HepG2 (cell line): Measurements from ENCODE around the gene DIRAS3. TPM values are rescaled to one million over a fixed set of nuclear protein-coding genes. Genes with fewer than 3 reads are reported as not detected.

Source experiments
- ATAC-seq: fragments of 200-7000 bp; cut with Tn5 transposase; 3 replicates; pipeline ENCODE4 v1.9.1; 2020; ENCODE audit warnings: mild to moderate bottlenecking, moderate library complexity
- BruUV-seq: library from RNA; stranded (reverse); fragments of 400-500 nt; replicated peaks from 2 replicates; lab custom pipeline; 2021; lab: Mats Ljungman, UMichigan
- CTCF ChIA-PET: fragments of 300-600 bp; formaldehyde crosslinking; extraction: SDS; loops from one replicate; lab custom pipeline; 2021; ENCODE audit warnings: low total read pairs, inconsistent platforms, low intra/inter-chr PET ratio; lab: Yijun Ruan, JAX
- POLR2A ChIA-PET: fragments of 350-600 bp; sonication (Branson Sonifier 250); formaldehyde crosslinking; loops from one replicate; lab custom pipeline; 2020; ENCODE audit warnings: antibody characterized with exemption, inconsistent platforms; lab: Yijun Ruan, JAX
- DNase-seq: peaks from one replicate; pipeline ENCODE4 v3.0.0-alpha.2; 2015; ENCODE audit warnings: low spot score
- FAIRE-seq: peaks from 3 replicates; lab custom pipeline; 2011; peaks lifted over from hg19 to GRCh38; lab: Jason Lieb, UNC
- H2AFZ ChIP-seq: one replicate; pipeline ENCODE4 v1.6.1; 2011; ENCODE audit warnings: low read length, inconsistent platforms
- H3K27ac ChIP-seq: fragments of 300-600 bp; 3 replicates; pipeline ENCODE4 v1.8.0; 2011; ENCODE audit warnings: mixed run types, mild to moderate bottlenecking, mixed read lengths, low read length, inconsistent platforms; ENCODE audit not compliant: insufficient read depth; ENCODE audit errors: extremely low read length
- H3K27me3 ChIP-seq, 2 experiments: fragments of 200-600 bp in 1 of 2; 2 replicates in 1 of 2; 3 replicates in 1 of 2; pipeline versions ENCODE4 v1.6.0 to v1.8.0; 2011; ENCODE audit warnings: low read length in 2 of 2, mild to moderate bottlenecking in 2 of 2, moderate library complexity in 2 of 2, inconsistent platforms in 1 of 2; ENCODE audit not compliant: insufficient read depth in 2 of 2, control insufficient read depth in 1 of 2
- H3K36me3 ChIP-seq, 2 experiments: fragments of 200-600 bp in 1 of 2; replicated peaks in 1 of 2; 2 replicates in 1 of 2; 3 replicates in 1 of 2; pipeline versions ENCODE4 v1.5.1 to v1.8.0; 2011; ENCODE audit warnings: low read length in 2 of 2, inconsistent platforms in 1 of 2; ENCODE audit not compliant: insufficient read depth in 2 of 2, control insufficient read depth in 1 of 2
- H3K4me1 ChIP-seq: 2 replicates; pipeline ENCODE4 v1.5.1; 2012; ENCODE audit warnings: low read length, inconsistent platforms; ENCODE audit not compliant: insufficient read depth
- H3K4me2 ChIP-seq: 2 replicates; pipeline ENCODE4 v1.6.0; 2011; ENCODE audit warnings: low read depth, low read length, inconsistent platforms
- H3K4me3 ChIP-seq, 3 experiments: fragments of 200-600 bp in 1 of 3; sonication (generic), shearing (Covaris generic) in 1 of 3; replicated peaks in 1 of 3; 2 replicates each; pipeline ENCODE4 v1.5.1; 2011 to 2016; ENCODE audit warnings: low read length in 3 of 3, inconsistent platforms in 2 of 3, low read depth in 2 of 3, mild to moderate bottlenecking in 2 of 3, control low read depth in 1 of 3, mixed read lengths in 1 of 3; ENCODE audit not compliant: insufficient read depth in 1 of 3
- H3K79me2 ChIP-seq: one replicate; pipeline ENCODE4 v1.6.1; 2011; ENCODE audit warnings: low read length, inconsistent platforms; ENCODE audit not compliant: insufficient read depth
- H3K9ac ChIP-seq: 2 replicates; pipeline ENCODE4 v1.6.0; 2011; ENCODE audit warnings: mild to moderate bottlenecking, low read depth, low read length, inconsistent platforms; ENCODE audit not compliant: insufficient read depth
- H3K9me3 ChIP-seq: 2 replicates; pipeline ENCODE4 v1.5.1; 2012; ENCODE audit warnings: mild to moderate bottlenecking, low read length
- H4K20me1 ChIP-seq: 2 replicates; pipeline ENCODE4 v1.6.0; 2011; ENCODE audit warnings: inconsistent platforms, mild to moderate bottlenecking, low read length, moderate library complexity; ENCODE audit not compliant: insufficient read depth
- EP300 ChIP-seq, 3 experiments: sonication (generic) in 1 of 3; formaldehyde crosslinking in 1 of 3; IDR thresholded peaks; 2 replicates each; pipeline versions ENCODE4 v1.5.1 to v1.6.1; 2011 to 2020; ENCODE audit warnings: low read depth in 2 of 3, low read length in 2 of 3, borderline replicate concordance in 1 of 3, improper control_type of control experiment in 1 of 3, mild to moderate bottlenecking in 1 of 3, missing genetic modification reagents in 1 of 3, moderate library complexity in 1 of 3
- HNRNPUL1 ChIP-seq: fragments of 200-400 bp; formaldehyde crosslinking; IDR thresholded peaks from 2 replicates; pipeline ENCODE4 v1.6.1; 2017; ENCODE audit warnings: low read depth, mild to moderate bottlenecking, low read length, moderate library complexity
- U2AF2 ChIP-seq: fragments of 200-400 bp; formaldehyde crosslinking; IDR thresholded peaks from 2 replicates; pipeline ENCODE4 v1.6.1; 2017; ENCODE audit warnings: low read depth, mild to moderate bottlenecking, low read length
- ZFP90 ChIP-seq: sonication (generic); formaldehyde crosslinking; IDR thresholded peaks from 2 replicates; pipeline ENCODE4 v1.8.0; 2022; ENCODE audit warnings: missing genetic modification reagents, mild to moderate bottlenecking, inconsistent platforms, borderline replicate concordance
- ZFX ChIP-seq: sonication (generic); formaldehyde crosslinking; IDR thresholded peaks from 2 replicates; pipeline ENCODE4 v1.4.0; 2020; ENCODE audit warnings: mild to moderate bottlenecking, low read depth, missing genetic modification reagents, moderate library complexity
- ZKSCAN5 ChIP-seq: sonication (generic); formaldehyde crosslinking; IDR thresholded peaks from 2 replicates; pipeline ENCODE4 v1.5.1; 2020; ENCODE audit warnings: mild to moderate bottlenecking, missing genetic modification reagents
- ZNF136 ChIP-seq: sonication (generic); formaldehyde crosslinking; IDR thresholded peaks from 2 replicates; pipeline ENCODE4 v1.8.1; 2022; ENCODE audit warnings: low read depth, mild to moderate bottlenecking, moderate library complexity, missing genetic modification reagents
- WGBS: methylation state at CpG from one replicate; pipeline ENCODE4 v1.1.6; 2017; ENCODE audit warnings: low lambda C conversion rate; 5-methylcytosine and 5-hydroxymethylcytosine counted together
- in situ Hi-C: cut with HindIII; loops from 2 replicates; pipeline ENCODE4 v1.10.0; 2017; ENCODE audit warnings: low pct_unique_long_range_greater_than_20kb; ENCODE audit not compliant: extremely low pct_ligation_motif_present
- intact Hi-C: fragments of 100-400 bp; cut with micrococcal nuclease; formaldehyde crosslinking; loops from one replicate; pipeline ENCODE4 v1.10.0; 2022; ENCODE audit not compliant: unreplicated experiment
- polyA plus RNA-seq, 8 experiments: library from polyadenylated mRNA; depleted of rRNA in 3 of 8; stranded (reverse) in 7 of 8; unstranded in 1 of 8; fragments of >200 nt; fragmentation: Illumina TruSeq in 4 of 8; extraction: Trizol in 4 of 8; gene quantifications; 2 replicates each; pipeline versions ENCODE4 v1.2.1 to v1.2.3, GENCODE V29; 2011 to 2016; ENCODE audit warnings: low read depth in 4 of 8, missing spikeins in 1 of 8, mixed read lengths in 1 of 8; ENCODE audit not compliant: insufficient read depth in 1 of 8
- total RNA-seq, 5 experiments: library from RNA; depleted of rRNA; stranded (reverse); fragments of >200 nt; fragmentation: Illumina TruSeq; extraction: Trizol; gene quantifications; 2 replicates each; pipeline ENCODE4 v1.2.3, GENCODE V29; 2016; ENCODE audit warnings: low read depth in 1 of 5
- TF ChIP-seq, protein P1 (sequence below): sonication (generic); formaldehyde crosslinking; conservative IDR thresholded peaks from 2 replicates; pipeline ENCODE4 v1.5.0; 2020; ENCODE audit warnings: missing genetic modification reagents
- TF ChIP-seq, protein P2 (sequence below): sonication (generic); formaldehyde crosslinking; IDR thresholded peaks from 2 replicates; pipeline ENCODE4 v1.4.0; 2020; ENCODE audit warnings: missing genetic modification reagents, mild to moderate bottlenecking, borderline replicate concordance
- TF ChIP-seq, protein P3 (sequence below): sonication (generic); formaldehyde crosslinking; IDR thresholded peaks from 2 replicates; pipeline ENCODE4 v1.4.0; 2020; ENCODE audit warnings: missing genetic modification reagents, borderline replicate concordance

DIRAS3 gene
- total and polyA plus RNA-seq, 2 of the 13 experiments (the other 11 are each of a cell fraction or from before 2014, with no cell fraction given), result not detected

DNA sequence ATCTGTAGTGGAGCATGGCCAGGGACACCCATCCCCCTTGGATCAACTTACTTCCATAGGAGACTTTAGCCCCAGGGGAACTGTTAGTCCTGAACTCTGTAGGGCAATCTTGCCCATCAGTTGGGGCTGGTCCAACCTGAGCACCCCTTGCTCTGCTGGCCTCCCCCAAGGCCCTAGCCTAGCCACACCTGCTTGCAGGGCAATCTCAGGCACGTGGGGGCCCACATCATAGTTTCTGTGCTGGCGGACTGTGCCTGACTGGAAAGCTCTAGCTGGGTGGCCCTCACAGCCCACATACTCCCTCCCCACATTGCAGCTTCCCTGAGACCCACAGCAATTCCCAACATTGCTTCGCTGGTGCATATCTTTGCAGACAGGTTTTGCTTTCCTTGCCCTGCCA, 6.6 kb upstream of the DIRAS3 start:
- no peak for FAIRE-seq
- POLR2A ChIA-PET, result no interaction called here
- Histone ChIP-seq H3K4me3 (no peak overlapping the region), H3K4me1 (no peaks in the 10 kb centered on the region), H3K79me2 (no peaks in the 10 kb centered on the region), H4K20me1 (no peaks in the 10 kb centered on the region), H3K27me3 (no peaks in the 10 kb centered on the region), H2AFZ (no peak overlapping the region), H3K4me2 (no peak overlapping the region), H3K36me3 (no peaks in the 10 kb centered on the region), H3K9ac (no peak overlapping the region), H3K9me3 (no peaks in the 10 kb centered on the region; the same call in 1 of the 2 replicates), H3K27ac (no peak overlapping the region)
- WGBS, result 29% methylated on average over 1 of the region's 3 CpGs
- no peak for ATAC-seq
- intact Hi-C loops (no loop called here), in situ Hi-C loops (no loop called here)
- DNase-seq, result no peak
- TF ChIP-seq ZKSCAN5 (CRISPR knock-in tag) (no peak), EP300 (IDR thresholded peaks at IDR 0.05; ENCODE audit: low read depth in 2 of 2, low read length in 2 of 2) (no peak), EP300 (CRISPR knock-in tag; IDR thresholded peaks at IDR 0.05; ENCODE audit: borderline replicate concordance) (no peak)
- TF ChIP-seq, protein P1, sequence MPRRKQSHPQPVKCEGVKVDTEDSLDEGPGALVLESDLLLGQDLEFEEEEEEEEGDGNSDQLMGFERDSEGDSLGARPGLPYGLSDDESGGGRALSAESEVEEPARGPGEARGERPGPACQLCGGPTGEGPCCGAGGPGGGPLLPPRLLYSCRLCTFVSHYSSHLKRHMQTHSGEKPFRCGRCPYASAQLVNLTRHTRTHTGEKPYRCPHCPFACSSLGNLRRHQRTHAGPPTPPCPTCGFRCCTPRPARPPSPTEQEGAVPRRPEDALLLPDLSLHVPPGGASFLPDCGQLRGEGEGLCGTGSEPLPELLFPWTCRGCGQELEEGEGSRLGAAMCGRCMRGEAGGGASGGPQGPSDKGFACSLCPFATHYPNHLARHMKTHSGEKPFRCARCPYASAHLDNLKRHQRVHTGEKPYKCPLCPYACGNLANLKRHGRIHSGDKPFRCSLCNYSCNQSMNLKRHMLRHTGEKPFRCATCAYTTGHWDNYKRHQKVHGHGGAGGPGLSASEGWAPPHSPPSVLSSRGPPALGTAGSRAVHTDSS (CRISPR knock-in tag), result no peak
- no TSS peak for BruUV-seq
- CTCF ChIA-PET, result no interaction called here

DNA sequence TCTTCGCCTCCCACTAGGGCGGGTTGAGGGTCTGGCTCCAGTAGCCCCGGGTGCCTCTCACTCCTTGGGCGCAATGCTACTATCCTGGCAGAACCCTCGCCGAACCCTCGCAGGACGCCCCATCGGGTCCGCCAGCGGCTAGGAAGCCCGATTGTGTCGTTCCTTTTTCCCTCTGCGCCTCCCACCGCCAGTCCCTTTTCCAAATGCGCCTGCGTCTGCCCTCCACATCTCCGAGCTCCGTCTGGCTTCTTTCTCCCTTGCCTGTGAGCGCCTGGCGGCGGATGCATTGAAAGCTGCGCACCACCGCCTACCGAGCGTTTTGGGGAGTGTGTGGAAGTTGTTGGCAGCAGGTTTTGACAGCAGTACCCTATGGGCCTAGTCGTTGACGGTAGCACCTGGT, 1.0 kb upstream of the DIRAS3 start:
- Histone ChIP-seq H3K27ac (no peak overlapping the region), H3K9ac (no peak overlapping the region), H3K79me2 (no peaks in the 10 kb centered on the region), H3K9me3 (no peaks in the 10 kb centered on the region), H3K4me3 (no peak overlapping the region), H2AFZ (no peak overlapping the region), H3K4me2 (no peak overlapping the region), H3K36me3 (no peaks in the 10 kb centered on the region), H3K4me1 (no peaks in the 10 kb centered on the region), H4K20me1 (no peaks in the 10 kb centered on the region), H3K27me3 (peaks cover 1 to 7% of the 10 kb centered on the region in 2 experiments; a peak in 1 of 5 replicates)
- 55% methylated on average over 26 of the region's 28 CpGs for WGBS
- intact Hi-C loops, result no loop called here
- peak; percentile 38; the same call in 2 of the 3 replicates for ATAC-seq
- in situ Hi-C loops, result no loop called here
- POLR2A ChIA-PET, result no interaction called here
- no peak for DNase-seq
- CTCF ChIA-PET, result no interaction called here
- FAIRE-seq, result no peak
- no TSS peak for BruUV-seq
- TF ChIP-seq HNRNPUL1 (no peak), ZFX (CRISPR knock-in tag) (no peak), U2AF2 (no peak), ZNF136 (CRISPR knock-in tag) (no peak), ZFP90 (CRISPR knock-in tag) (no peak)
- TF ChIP-seq, protein P2, sequence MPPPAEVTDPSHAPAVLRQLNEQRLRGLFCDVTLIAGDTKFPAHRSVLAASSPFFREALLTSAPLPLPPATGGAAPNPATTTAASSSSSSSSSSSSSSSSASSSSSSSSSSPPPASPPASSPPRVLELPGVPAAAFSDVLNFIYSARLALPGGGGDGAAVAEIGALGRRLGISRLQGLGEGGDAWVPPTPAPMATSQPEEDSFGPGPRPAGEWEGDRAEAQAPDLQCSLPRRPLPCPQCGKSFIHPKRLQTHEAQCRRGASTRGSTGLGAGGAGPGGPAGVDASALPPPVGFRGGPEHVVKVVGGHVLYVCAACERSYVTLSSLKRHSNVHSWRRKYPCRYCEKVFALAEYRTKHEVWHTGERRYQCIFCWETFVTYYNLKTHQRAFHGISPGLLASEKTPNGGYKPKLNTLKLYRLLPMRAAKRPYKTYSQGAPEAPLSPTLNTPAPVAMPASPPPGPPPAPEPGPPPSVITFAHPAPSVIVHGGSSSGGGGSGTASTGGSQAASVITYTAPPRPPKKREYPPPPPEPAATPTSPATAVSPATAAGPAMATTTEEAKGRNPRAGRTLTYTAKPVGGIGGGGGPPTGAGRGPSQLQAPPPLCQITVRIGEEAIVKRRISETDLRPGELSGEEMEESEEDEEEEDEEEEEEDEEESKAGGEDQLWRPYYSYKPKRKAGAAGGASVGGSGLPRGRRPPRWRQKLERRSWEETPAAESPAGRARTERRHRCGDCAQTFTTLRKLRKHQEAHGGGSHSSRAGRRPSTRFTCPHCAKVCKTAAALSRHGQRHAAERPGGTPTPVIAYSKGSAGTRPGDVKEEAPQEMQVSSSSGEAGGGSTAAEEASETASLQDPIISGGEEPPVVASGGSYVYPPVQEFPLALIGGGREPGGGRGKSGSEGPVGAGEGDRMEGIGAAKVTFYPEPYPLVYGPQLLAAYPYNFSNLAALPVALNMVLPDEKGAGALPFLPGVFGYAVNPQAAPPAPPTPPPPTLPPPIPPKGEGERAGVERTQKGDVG (CRISPR knock-in tag), result no peak
- TF ChIP-seq, protein P3, sequence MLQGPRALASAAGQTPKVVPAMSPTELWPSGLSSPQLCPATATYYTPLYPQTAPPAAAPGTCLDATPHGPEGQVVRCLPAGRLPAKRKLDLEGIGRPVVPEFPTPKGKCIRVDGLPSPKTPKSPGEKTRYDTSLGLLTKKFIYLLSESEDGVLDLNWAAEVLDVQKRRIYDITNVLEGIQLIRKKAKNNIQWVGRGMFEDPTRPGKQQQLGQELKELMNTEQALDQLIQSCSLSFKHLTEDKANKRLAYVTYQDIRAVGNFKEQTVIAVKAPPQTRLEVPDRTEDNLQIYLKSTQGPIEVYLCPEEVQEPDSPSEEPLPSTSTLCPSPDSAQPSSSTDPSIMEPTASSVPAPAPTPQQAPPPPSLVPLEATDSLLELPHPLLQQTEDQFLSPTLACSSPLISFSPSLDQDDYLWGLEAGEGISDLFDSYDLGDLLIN (CRISPR knock-in tag), result no peak
